Fibroblast of skin of right biceps (primary cell): ENCODE data around the gene RBP3.
"Not testable (repeated sequence)": the region's sequence is repeated elsewhere in the genome, so short reads cannot be mapped to it uniquely, and the experiment has no call there.

ENCODE experiments used
- DNase-seq: peaks from one replicate; pipeline ENCODE4 v3.0.0-alpha.2; 2013

The RBP3 gene

DNA sequence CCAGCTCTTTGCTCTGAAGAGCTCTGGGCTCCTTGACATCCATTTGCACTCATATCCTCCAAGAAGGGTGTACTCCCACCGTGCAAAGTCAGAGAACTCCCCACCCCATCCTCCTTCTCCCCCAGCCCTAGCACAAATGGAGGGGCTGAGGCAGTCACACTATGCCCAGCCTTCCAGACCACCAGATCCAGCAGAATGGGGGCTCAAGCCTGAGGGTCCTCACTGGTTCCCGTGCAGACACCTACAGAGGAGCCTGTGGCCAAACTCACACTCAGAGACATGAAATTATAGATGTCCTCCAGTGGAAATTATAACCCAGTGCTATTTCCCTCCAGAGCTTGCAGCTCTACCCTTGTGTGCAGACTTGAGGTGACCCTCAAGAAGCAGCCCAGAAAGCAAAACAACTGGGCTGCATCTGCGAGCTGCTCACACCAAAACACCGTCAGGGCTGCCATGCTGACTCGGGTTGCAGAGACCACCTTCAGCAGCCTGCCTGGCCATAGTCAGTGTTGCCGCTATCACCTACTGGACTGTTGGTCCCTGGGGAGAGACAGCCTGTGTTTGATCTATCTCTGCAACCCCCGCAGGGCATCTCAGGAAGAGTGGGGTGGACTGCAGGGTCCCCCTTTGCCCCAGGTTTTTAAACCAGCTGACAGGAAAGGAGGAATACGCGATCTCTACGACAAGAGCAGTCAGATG, 28.5 kb downstream of the RBP3 start:
- DNase-seq, result no peak

- DNase-seq, result no peak
Observed at GRCh38 chr10:47378183-47378510, 30.0 kb downstream of the RBP3 start.

DNA sequence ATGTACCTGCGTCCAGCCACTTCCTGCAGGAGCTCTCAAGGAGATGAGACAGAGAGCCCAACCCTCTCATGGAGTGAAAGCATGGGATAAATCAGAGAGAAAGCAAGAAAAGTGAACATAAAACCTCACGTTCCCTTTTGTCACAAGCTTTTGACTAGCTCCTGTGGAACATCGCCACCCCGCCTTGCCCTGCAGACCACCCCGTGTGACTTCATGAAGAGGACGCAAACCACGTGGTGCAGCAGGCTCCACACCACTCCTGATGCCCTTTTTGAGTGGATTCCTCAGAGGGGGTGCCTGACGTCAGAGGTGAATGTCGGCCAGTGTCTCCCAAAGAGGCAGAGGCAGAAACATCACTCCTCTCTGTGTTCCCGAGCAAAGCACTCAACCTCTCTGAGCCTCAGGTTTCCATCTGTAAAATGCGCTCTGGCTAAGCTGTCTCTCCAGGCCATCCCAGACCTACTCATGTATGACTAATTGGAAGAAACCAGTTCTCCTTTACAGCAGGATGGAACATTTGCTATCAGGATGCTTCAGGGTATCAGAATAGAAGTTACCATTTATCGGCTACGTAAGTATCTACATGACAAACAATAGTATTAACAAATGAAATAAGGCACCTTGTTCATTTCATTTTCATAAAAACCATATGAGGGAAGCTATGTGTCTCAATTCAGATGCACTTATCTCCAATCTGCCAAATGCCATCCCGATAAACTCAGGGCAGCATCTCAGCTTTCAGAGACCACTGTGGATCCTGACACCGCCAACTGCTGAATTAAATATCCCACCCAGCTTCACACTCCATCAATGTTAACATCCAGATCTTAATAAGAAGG, 30.7 kb downstream of the RBP3 start:
- no peak for DNase-seq

DNA sequence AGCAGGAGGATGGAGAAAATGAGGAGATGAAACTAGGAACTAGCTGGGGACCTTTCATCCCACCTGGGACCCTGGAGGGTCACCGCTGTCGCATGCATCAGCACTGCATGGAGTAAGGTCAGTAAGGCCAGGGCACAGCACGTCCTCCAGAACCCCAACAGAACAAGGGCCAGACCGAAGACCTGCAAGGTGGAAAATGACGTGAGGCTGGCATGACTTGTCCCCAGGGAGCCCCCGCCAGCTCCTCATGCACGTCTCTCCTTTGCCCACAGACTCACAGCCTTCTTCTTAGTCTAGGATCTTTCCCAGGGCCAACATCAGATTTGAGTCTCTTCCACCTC, 31.3 kb downstream of the RBP3 start:
- no peak for DNase-seq

- no peak for DNase-seq
Observed at GRCh38 chr10:47379901-47380300, 31.7 kb downstream of the RBP3 start.

DNA sequence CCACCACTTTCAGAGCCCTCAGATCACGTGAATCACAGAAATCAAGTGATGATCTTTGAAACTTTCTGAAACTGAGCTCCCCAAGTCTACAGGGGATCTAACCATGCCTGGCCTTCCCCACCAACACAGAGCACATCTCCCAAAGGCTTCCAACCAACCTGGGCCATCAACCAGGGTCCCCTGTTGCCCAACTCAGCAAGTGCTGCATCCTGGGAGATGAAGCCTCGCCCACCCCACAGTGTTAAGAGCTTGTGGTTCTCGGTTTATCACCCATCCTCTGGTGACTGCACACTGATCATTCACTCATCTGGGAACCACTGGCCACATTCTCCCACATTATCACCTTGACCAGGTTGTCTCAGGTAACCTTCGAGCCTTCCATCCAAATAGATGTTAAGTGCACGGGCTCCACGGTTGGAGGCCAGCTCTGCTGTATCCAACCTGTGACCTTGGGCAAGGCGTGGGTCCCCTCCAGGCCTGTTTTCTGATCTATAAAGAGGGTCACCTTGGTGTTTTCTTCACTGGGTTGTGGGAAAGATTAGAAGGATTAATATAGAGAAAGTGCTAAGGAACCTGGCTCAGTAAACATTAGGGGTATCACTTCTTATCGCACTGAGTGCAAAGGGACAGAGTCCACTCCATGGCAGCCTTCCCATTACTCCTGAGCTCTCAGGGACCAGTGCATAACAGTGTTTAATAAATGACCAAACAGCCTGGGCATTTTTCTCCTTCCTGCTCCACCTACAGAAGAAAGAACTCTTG, 32.4 kb downstream of the RBP3 start:
- DNase-seq, result no peak

DNA sequence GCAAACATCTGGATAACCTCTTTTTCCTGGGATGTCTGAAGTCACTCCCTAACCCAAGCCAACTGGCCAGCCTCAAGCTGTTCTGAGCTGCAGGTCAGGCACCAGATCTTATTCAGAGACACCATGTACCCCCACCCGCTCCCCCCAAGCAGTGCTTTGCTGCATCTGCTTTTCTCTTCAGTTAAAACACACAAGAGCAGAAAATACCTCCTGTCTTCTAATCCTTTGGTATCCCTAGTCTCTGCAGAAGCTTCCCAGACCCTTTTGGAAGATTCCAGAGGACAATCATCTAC, 32.9 kb downstream of the RBP3 start:
- DNase-seq, result no peak

DNA sequence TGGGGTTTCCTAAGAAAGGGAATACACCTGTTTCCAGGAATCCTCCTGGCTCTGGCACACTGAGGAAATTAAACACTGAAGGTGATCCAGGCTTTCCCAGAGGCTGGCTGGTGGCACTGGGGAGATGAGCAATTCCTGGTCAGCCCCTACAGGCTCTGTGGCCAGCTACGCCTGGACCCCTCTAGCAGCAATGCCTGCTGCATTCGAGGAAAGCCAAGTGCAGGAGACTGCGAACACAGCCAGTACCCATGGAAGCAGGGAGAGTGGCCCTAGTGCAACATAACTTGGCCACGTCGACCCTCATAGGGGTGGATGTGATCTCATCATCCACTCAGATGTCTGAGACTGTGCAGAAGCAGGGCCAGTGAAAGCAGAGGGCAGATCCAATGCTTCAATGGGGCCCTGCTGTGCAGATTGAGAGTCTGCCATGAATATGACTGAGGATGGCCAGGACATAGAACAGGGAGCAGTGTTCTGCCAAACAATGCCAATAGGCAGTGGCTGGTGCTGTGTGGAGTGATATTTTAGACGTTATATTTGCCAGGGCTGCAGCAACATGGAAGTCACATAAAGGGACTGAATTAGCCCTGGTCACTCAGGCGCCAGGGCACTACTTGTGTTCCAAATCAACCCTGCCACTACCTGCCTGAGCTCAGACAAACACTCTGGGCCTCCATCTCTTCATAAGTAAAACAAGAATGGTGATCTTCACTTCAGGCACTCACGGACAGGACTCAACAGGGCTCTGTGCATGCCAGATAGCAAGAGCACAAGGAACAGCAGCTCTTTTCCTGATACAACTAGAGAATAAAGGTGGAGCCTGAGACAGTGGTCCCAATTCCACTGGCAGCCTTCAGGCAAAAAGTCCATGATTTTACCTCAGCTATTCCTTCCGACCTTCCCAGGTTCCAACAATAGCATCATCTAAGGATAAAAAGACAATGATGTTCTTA, 33.5 kb downstream of the RBP3 start:
- DNase-seq, result no peak

DNA sequence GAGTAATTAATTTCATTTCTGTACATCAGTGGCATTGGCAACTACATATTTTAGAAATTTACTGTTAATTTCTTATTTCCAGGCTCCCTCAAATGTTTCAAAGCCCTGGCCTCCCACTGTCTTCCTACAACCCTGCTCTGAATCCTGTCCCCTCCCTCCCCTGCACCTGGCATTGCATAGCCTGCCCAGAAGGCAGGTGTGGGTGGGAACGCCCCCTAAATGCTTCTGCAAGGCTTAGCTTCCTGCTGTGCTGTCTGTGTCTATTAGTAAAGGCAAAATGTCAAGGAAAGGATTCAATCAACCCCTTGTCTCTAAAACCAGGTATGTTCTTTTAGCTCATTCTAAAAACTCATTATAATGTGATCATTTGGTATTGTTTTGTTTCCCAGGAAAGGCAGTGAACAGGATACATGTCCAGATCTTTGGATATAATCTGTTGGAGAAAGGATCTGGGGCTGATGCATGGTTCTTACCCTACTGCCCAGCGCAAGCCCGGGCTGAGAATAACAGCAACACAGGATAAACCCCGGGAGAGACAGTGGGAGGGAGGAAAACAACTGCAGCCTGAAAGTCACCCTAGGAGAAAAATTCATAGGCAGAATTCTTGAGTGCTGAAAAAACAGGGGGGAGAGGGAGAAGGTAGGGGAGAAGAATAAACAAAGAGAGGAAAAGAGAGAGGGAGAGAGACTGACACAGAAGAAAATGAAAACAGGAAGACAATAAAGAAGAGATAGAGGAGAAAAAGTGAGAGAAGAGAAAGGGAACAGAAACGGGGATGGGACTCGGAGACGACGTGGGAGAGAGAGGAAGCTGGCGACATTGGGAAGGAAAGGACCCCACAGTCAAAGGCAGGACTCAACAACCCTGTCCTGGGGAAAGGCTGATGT, 35.3 kb downstream of the RBP3 start:
- no peak for DNase-seq

DNA sequence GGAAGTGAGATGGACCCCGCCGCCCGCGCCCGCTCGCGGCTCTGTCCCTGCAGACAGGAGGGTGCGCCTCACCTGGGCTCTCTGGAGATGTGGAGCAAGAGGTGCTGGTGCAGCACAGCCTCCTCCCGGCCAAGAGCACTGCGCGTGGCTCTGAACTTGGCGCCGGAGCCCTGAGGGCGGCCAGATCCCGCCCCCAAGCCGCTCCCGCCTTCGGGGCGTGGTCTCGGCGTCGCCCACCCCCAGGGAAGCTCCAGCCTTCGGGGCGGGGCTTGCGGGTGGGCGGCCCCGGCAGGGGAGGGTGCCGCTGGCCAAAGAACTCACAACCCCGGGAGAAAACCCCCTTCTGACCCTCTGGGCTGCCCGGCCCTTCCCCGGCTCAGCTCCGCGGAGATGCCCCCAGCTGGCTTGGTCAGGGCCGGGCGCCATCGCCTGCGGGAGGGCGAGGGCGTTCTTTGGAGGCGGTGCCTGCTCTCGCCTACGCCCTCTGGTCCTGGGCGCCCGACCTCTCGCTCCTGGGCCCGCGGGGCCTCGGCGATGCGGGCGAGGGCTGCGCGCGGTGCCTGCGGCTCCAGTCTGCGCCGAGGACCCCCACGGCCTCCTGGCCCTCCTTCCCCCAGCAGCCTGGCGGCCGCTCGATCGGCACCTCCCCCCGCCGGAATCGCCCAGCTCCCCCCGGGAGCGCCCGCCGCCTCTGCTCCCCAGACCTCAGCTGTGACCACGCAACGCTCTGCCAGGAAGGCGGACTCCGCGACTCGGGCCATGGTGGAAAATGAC, 36.2 kb downstream of the RBP3 start, which contains the start of gene ZNF488:
ZNF488 (minus strand) TSS at position 146 of the 774 bp plus-strand sequence. CDS start 15,464 bp downstream, outside the sequence.
- peak; percentile 74 for DNase-seq

DNA sequence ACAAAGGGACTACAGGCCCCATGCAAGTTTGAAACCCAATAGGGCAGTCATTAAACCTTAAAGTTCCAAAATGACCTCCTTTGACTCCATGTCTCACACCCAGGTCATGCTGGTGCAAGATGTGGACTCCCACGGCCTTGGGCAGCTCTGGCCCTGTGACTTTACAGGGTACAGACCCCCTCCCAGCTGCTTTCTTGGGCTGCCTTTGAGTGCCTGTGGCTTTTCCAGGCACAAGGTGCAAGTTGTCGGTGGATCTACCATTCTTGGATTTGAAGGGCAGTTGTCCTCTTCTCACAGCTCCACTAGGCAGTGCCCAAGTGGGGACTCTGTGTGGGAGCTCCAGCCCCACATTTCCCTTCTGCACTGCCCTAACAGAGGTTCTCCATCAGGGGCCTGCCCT, 37.9 kb downstream of the RBP3 start:
- DNase-seq, result not testable (repeated sequence)

DNA sequence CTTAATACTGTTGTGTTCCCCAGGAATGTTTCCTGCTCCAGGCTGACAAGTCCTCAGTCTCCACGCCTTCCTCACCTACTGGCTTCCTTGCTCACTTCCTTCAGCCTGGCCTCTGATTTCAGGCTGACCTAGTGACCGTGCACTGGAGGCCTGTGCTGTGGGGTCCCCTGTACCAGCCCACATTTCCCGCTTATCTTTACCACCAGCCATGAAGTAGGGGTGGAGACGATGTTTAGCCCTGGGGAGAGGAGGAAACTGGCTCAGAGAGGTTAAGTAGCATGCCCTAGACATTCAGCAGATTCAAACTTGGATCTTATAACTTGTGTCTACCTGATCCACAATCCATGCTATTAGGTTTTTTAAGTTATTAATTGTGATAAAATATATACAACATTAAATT, 40.7 kb downstream of the RBP3 start:
- DNase-seq, result no peak

DNA sequence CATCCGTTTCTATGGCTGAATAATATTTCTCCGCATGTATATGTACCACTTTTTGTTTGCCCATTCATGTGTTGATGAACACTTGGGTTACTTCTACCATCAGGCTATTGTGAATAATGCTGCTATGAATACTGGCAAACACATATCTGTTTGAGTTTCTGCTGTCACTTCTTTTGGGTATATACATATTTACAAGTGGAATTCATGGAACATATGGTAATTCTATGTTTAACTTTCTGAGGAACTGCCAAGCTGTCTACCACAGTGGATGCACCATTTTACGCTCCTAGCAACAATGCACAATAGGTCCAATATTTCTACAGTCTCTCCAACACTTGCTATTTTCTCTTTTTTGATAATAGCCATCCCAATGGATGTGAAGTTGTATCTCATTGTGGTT, 41.5 kb downstream of the RBP3 start:
- DNase-seq, result no peak

DNA sequence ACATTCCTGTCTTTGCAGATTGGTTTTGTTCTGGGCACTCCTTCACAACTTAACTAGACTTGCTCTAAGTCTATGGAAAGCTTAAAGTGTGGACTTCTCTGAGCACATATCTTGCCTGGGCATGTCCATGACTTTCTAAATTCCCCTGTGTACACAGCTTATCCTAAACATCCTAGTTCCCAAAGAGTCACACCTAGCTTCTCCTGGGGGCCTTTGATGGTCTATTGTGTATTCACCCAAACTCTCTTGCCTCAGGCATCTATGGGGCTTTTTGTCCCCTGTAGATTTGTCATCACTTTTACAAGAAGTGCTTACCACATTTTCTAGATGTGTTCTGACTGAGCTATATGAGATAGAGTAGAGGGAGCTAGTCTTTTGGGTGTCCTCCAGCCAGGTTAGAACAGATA, 48.2 kb downstream of the RBP3 start:
- DNase-seq, result no peak

DNA sequence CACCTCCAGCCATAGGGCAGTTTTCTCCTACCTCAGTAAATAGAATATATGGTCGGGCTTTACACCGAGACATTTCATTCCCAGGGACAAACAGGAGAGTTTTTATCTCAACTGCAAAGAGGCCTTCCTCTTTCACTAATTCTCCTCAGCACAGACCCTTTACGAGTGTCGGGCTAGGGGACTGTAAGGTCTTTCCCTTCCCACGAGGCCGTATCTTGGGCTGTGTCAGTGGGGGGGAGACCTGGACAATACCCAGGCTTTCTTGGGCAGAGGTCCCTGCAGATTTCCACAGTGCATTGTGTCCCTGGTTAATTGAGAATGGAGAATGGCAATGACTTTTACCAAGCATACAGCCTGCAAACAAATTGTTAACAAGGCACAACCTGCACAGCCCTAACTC, 49.1 kb downstream of the RBP3 start:
- DNase-seq, result no peak

DNA sequence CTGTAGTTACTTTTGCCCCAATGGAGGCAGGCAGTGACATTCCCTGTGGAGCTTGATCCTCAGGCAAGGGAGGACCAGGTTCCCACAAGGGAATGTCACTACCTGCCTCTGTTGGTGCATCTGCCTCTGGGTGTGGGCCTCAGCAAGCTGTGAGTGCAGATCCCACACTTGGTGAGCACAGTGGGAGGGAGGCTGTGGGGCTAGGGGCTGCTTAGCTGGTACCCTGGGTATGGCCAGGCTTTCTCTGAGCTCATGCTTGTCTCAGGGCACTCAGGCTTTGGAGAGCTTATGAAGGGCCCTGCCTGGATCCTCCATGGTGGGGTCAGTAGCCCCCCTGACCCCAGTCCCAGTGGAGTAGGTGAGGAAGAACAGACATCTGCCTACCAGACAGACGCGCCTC, 52.1 kb downstream of the RBP3 start:
- no peak for DNase-seq

GRCh38 chr10:47400786-47401185, 52.6 kb downstream of the RBP3 start:
- DNase-seq, result no peak

GRCh38 chr10:47401210-47401609, 53.0 kb downstream of the RBP3 start:
- no peak for DNase-seq

- DNase-seq, result no peak
Observed at GRCh38 chr10:47401874-47402640, 53.9 kb downstream of the RBP3 start.

DNA sequence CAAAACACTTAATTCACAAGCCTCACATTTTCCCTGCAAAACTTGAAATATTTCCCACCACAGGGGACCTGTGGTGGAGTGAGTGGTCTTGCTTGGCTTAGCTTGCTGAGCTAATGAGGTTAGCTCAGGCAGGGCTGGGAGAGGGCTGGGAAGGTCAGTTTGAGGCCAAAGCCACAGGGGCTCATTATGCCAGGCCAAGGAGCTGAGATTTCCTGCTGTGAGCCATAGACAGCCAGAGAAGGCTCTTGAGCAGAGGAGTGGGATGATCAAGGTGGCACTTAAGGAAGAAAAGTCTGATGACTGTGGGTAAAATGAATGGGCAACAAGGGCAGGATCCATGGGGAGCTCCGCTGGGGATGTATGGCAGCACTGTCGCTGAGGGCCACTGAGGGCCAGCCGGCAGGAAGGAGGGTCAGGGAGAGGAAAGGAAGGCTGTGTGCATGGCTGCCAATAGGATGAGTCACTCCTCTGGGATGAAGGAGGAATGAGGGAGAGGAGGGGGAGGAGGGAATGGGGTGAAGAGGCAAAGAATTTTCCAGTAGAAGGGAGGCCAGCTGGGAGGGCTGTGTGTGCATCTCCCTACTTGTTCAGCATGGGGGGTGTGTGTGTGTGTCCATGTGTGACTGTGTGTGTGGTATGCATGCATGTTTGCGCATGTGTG, 54.6 kb downstream of the RBP3 start:
- DNase-seq, result peak; percentile 96
